A673 (cell line): ENCODE results near the gene KLHL11. TPM values are rescaled to one million over a fixed set of nuclear protein-coding genes. Genes with fewer than 3 reads are reported as not detected.

Experiments
- BruUV-seq: library from RNA; stranded (reverse); fragments of 400-500 nt; replicated peaks from 2 replicates; lab custom pipeline; 2021; lab: Mats Ljungman, UMichigan
- CTCF ChIA-PET: fragments of 300-600 bp; sonication (Branson Sonifier 250); formaldehyde crosslinking; loops from one replicate; lab custom pipeline; 2022; ENCODE audit warnings: antibody characterized with exemption; lab: Charles Lee
- POLR2A ChIA-PET: fragments of 300-600 bp; sonication (Branson Sonifier 250); formaldehyde crosslinking; loops from one replicate; lab custom pipeline; 2022; ENCODE audit warnings: antibody characterized with exemption; ENCODE audit not compliant: low non-redundant PET; lab: Charles Lee
- DNase-seq: peaks from one replicate; pipeline ENCODE4 v3.0.0-alpha.2; 2015; ENCODE audit warnings: low spot score
- H3K27ac ChIP-seq: fragments of 200-600 bp; sonication (generic); 2 replicates; pipeline ENCODE4 v1.5.1; 2016; ENCODE audit warnings: mixed run types, low read depth, mild to moderate bottlenecking, mixed read lengths, antibody characterized with exemption, low read length; ENCODE audit not compliant: poor library complexity, severe bottlenecking
- H3K27me3 ChIP-seq: fragments of 200-600 bp; sonication (generic); replicated peaks from 2 replicates; pipeline ENCODE4 v1.6.1; 2017; ENCODE audit warnings: mixed run types, low read depth, mild to moderate bottlenecking, mixed read lengths, antibody characterized with exemption, low read length; ENCODE audit not compliant: insufficient read depth, poor library complexity
- H3K36me3 ChIP-seq: fragments of 200-600 bp; sonication (generic); 2 replicates; pipeline ENCODE4 v1.6.1; 2016; ENCODE audit warnings: mixed run types, mild to moderate bottlenecking, mixed read lengths, antibody characterized with exemption, low read length; ENCODE audit not compliant: insufficient read depth, poor library complexity, severe bottlenecking
- H3K4me1 ChIP-seq: fragments of 200-600 bp; sonication (generic); 2 replicates; pipeline ENCODE4 v1.6.1; 2017; ENCODE audit warnings: mixed run types, mild to moderate bottlenecking, mixed read lengths, antibody characterized with exemption, low read length; ENCODE audit not compliant: insufficient read depth, poor library complexity, severe bottlenecking
- H3K4me3 ChIP-seq: fragments of 200-600 bp; sonication (generic); 2 replicates; pipeline ENCODE4 v1.5.1; 2016; ENCODE audit warnings: low read depth, mixed run types, mild to moderate bottlenecking, mixed read lengths, low read length; ENCODE audit not compliant: poor library complexity, severe bottlenecking
- H3K9me3 ChIP-seq: fragments of 200-600 bp; sonication (generic); 2 replicates; pipeline ENCODE4 v1.6.1; 2016; ENCODE audit warnings: mixed run types, low read depth, mild to moderate bottlenecking, mixed read lengths, antibody characterized with exemption, low read length; ENCODE audit not compliant: poor library complexity, severe bottlenecking
- EZH2 ChIP-seq: fragments of 200-600 bp; sonication (generic); IDR thresholded peaks from 2 replicates; pipeline ENCODE4 v1.6.1; 2017; ENCODE audit warnings: borderline replicate concordance, low read depth, mild to moderate bottlenecking, mixed read lengths, antibody characterized with exemption, low read length; ENCODE audit not compliant: poor library complexity, severe bottlenecking
- intact Hi-C: fragments of 100-400 bp; cut with micrococcal nuclease; formaldehyde crosslinking; loops from one replicate; pipeline ENCODE4 v1.10.0; 2022; ENCODE audit not compliant: unreplicated experiment
- total RNA-seq: library from RNA; stranded (reverse); gene quantifications from 2 replicates; pipeline ENCODE4 v1.2.3, GENCODE V29; 2021
- TF ChIP-seq, protein P1 (sequence below): fragments of 300-800, 200-600 bp; sonication (generic); conservative IDR thresholded peaks from 2 replicates; pipeline ENCODE4 v1.5.1; 2017; ENCODE audit warnings: low read depth, mild to moderate bottlenecking, antibody characterized with exemption, low read length, moderate library complexity, mixed read lengths

KLHL11 gene
- total RNA-seq, 1 experiment from 2014 or later: 12.0 TPM

DNA sequence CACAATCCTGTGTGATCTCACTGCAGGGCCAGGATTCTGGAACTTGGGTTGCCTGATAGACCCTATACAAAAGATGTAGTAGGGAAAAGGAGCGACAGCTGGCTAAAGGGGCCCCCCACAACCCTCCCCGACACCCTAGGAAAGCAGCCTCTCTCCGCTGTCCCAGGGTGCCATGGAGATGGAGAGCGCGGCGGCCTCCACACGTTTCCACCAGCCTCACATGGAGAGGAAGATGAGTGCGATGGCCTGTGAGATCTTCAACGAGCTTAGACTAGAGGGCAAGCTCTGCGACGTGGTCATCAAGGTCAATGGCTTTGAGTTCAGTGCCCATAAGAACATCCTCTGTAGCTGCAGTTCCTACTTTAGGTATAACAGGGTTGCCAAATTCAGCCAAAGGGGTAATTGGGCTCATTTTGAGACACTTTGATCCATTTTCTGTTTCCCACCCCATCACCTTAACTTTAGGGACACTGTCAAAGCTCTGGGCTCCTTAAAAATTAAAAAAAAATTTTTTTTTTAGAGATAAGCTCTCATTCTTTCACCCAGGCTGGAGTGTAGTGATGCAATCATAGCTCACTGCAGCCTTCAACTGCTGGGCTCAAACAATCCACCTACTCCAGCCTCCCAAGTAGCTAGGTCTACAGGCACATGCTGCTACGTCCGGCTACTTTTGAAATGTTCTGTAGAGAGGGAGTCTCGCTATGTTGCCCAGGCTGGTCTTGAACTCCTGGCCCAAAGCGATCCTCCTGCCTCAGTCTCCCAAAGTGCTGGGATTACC is 27.3 kb downstream of the KLHL11 start, which contains the start of gene KLHL10:
Gene KLHL10, plus strand, starts transcription at position 65 of the 778 bp plus-strand sequence. Its CDS starts 108 bp downstream, at position 173.
- no peaks in the 10 kb centered on the region for H3K9me3 ChIP-seq
- no peak within 1 kb of the TSS for H3K27ac ChIP-seq
- CTCF ChIA-PET: no interaction called here
- no peak for DNase-seq
- no peaks in the 10 kb centered on the region for H3K4me1 ChIP-seq
- no peaks in the 10 kb centered on the region for H3K36me3 ChIP-seq
- H3K27me3 ChIP-seq: no peaks in the 10 kb centered on the region
- no peak for TF ChIP-seq EZH2
- TF ChIP-seq, protein P1, sequence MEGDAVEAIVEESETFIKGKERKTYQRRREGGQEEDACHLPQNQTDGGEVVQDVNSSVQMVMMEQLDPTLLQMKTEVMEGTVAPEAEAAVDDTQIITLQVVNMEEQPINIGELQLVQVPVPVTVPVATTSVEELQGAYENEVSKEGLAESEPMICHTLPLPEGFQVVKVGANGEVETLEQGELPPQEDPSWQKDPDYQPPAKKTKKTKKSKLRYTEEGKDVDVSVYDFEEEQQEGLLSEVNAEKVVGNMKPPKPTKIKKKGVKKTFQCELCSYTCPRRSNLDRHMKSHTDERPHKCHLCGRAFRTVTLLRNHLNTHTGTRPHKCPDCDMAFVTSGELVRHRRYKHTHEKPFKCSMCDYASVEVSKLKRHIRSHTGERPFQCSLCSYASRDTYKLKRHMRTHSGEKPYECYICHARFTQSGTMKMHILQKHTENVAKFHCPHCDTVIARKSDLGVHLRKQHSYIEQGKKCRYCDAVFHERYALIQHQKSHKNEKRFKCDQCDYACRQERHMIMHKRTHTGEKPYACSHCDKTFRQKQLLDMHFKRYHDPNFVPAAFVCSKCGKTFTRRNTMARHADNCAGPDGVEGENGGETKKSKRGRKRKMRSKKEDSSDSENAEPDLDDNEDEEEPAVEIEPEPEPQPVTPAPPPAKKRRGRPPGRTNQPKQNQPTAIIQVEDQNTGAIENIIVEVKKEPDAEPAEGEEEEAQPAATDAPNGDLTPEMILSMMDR: no peak
- BruUV-seq: no TSS peak
- peak within 1 kb of the TSS; percentile 74 for H3K4me3 ChIP-seq
- intact Hi-C loops: no loop called here
- POLR2A ChIA-PET: no interaction called here

DNA sequence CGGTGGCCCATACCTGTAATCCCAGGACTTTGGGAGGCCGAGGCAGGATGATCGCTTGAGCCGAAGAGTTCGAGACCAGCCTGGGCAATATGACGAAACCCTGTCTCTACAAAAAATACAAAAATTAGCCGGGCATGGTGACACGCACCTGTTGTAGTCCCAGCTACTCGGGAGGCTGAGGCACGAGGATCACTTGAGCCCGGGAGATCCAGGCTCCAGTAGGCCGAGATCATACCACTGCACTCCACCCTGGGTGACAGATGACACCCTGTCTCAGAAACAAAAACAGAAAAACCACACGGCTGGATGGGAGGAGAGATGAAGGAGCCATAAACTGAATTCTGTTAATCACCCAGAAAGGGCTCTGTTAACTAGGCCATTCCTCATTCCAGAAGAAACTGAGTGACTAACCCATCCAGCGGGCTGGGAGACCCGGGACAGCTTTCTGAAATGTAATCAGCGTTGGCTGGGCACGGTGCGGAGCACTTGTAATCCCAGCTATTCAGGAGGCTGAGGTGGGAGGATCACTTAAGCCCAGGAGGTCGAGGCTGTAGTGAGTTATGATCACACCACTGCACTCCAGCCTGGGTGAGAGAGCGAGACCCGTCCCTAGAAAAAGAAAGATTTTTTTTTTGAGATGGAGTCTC is 28.6 kb downstream of the KLHL11 start:
- TF ChIP-seq, protein P1: no peak
- TF ChIP-seq EZH2: no peak
- H3K4me3 ChIP-seq: peak overlapping the region; percentile 74
- no peaks in the 10 kb centered on the region for H3K27me3 ChIP-seq
- H3K9me3 ChIP-seq: no peaks in the 10 kb centered on the region
- no peak overlapping the region for H3K27ac ChIP-seq
- POLR2A ChIA-PET: no interaction called here
- no TSS peak for BruUV-seq
- H3K4me1 ChIP-seq: no peaks in the 10 kb centered on the region
- CTCF ChIA-PET: no interaction called here
- DNase-seq: no peak
- H3K36me3 ChIP-seq: peaks cover 2% of the 10 kb centered on the region
- intact Hi-C loops: no loop called here

GRCh38 chr17:41835800-41836549 is 29.2 kb downstream of the KLHL11 start, which contains the start of gene NT5C3B:
Gene NT5C3B, minus strand, starts transcription at chr17:41836232. Its CDS starts 39 bp downstream, at chr17:41836193.
- Histone ChIP-seq H3K27me3 (no peaks in the 10 kb centered on the region), H3K4me1 (no peaks in the 10 kb centered on the region), H3K36me3 (peaks cover 3% of the 10 kb centered on the region), H3K4me3 (peak within 1 kb of the TSS; percentile 74), H3K27ac (peak within 1 kb of the TSS; percentile 71), H3K9me3 (no peaks in the 10 kb centered on the region)
- CTCF ChIA-PET: no interaction called here
- intact Hi-C loops: no loop called here
- peak; percentile 55 for DNase-seq
- no TSS peak for BruUV-seq
- POLR2A ChIA-PET: no interaction called here
- TF ChIP-seq EZH2: no peak
- TF ChIP-seq, protein P1: no peak
